ENCODE measurements around the gene BOK.
"Not testable (repeated sequence)": the region's sequence is repeated elsewhere in the genome, so short reads cannot be mapped to it uniquely, and the experiment has no call there.

The BOK gene

GRCh38 chr2:241560162-241560882 lies 1.8 kb downstream of the BOK start:
- no peak overlapping the region for H3K27ac Mint-ChIP-seq
- H3K27me3 Mint-ChIP-seq: peaks cover 62% of the 10 kb centered on the region
- no peak for DNase-seq
- CTCF ChIA-PET: no interaction called here
- peak overlapping the region; percentile 61 for H3K4me3 Mint-ChIP-seq
- peaks cover 3% of the 10 kb centered on the region for H3K36me3 Mint-ChIP-seq
- H3K9me3 Mint-ChIP-seq: no peaks in the 10 kb centered on the region
- peaks cover 21% of the 10 kb centered on the region for H3K4me1 Mint-ChIP-seq

- CTCF ChIA-PET: no interaction called here
- peaks cover 14% of the 10 kb centered on the region for H3K4me1 Mint-ChIP-seq
Measured at GRCh38 chr2:241560883-241561474, 2.4 kb downstream of the BOK start.

GRCh38 chr2:241561832-241562231 lies 3.3 kb downstream of the BOK start:
- no peak overlapping the region for H3K4me3 Mint-ChIP-seq
- DNase-seq: no peak
- peaks cover 3% of the 10 kb centered on the region for H3K36me3 Mint-ChIP-seq
- peaks cover 47% of the 10 kb centered on the region for H3K27me3 Mint-ChIP-seq
- H3K4me1 Mint-ChIP-seq: peaks cover 13% of the 10 kb centered on the region
- H3K9me3 Mint-ChIP-seq: no peaks in the 10 kb centered on the region
- no peak overlapping the region for H3K27ac Mint-ChIP-seq
- CTCF ChIA-PET: no interaction called here

More at GRCh38 chr2:241560883-241561474, 2.4 kb downstream of the BOK start:
- DNase-seq: no peak
- Mint-ChIP-seq H3K36me3 (peaks cover 3% of the 10 kb centered on the region), H3K27me3 (peaks cover 56% of the 10 kb centered on the region), H3K9me3 (no peaks in the 10 kb centered on the region), H3K27ac (no peak overlapping the region), H3K4me3 (no peak overlapping the region)

DNA sequence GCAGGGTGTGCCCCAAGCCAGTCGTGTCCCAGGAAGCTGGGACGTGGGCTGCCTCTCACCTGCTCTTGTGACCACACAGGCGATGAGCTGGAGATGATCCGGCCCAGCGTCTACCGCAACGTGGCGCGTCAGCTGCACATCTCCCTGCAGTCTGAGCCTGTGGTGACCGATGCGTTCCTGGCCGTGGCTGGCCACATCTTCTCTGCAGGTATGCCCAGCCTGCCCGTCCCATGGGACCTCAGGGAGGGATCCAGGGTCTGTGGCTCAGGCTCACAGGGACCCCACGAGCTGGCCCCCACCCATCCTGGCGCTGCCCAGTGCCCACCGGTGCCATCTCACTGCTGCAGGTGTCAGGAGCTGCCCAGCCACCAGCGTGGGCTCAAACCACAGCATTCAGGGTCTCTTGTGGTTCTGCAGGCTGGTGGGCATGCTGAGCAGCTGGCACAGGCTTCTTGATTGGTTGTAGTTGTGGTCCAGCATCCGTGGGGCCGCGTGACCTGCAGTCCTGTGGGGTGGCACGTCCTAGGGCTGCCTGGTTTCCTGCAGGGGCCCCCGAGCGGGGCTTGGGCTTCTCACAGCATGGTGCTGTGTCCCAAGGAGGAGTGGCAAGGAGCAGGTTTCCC lies 3.8 kb downstream of the BOK start:
- DNase-seq: no peak
- Mint-ChIP-seq H3K9me3 (no peaks in the 10 kb centered on the region), H3K27ac (no peak overlapping the region), H3K27me3 (peaks cover 42% of the 10 kb centered on the region), H3K4me1 (peaks cover 13% of the 10 kb centered on the region), H3K36me3 (peaks cover 3% of the 10 kb centered on the region), H3K4me3 (no peak overlapping the region)
- CTCF ChIA-PET: no interaction called here

DNA sequence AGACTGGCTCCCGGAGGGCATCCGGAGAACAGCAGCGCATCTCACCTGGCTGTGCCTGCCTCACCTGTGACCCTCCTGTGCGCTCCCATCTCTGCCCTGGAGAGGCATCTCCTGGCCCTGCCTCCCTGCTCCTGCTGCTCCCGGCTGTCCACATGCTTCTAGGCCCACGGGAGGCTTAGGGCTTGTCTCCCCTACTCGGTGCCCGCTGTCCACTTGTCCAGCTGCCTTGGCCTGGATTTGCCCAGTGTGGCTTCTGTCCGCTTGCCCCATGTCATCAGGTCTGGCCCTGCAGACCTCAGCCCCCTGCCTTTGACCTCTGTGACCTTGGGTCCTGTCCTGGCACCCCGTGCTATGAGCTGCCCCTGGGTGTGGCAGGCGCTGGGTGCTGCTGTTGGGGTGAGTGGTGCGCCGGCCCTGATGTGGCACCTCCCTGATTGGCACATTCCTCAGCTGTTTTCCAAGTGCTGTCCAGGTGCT lies 4.5 kb downstream of the BOK start:
- H3K9me3 Mint-ChIP-seq: no peaks in the 10 kb centered on the region
- peaks cover 7% of the 10 kb centered on the region for H3K4me1 Mint-ChIP-seq
- no peak overlapping the region for H3K4me3 Mint-ChIP-seq
- H3K27me3 Mint-ChIP-seq: peaks cover 35% of the 10 kb centered on the region
- DNase-seq: no peak
- H3K27ac Mint-ChIP-seq: no peak overlapping the region
- CTCF ChIA-PET: no interaction called here
- peaks cover 2% of the 10 kb centered on the region for H3K36me3 Mint-ChIP-seq

DNA sequence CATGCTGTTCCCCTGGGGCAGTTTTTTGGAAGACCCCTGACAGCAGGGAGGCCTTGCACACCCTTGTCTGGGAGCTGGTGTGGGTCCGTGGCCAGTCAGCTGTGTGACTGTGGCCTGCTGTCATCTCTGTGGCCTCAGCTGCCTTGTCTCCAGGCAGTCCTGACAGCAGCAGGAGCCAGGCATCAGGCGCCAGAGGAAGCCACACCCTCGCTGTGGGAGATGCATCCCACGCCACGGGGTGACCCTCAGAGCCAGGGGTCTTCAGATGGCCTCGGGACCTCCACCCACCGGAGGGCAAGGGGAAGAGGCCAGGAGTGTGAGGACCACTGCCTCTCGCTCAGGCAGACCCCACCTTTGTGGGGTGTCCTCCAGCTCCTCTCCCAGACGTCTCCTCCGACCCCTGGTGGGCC lies 5.0 kb downstream of the BOK start:
- Mint-ChIP-seq H3K9me3 (no peaks in the 10 kb centered on the region), H3K27me3 (peaks cover 30% of the 10 kb centered on the region), H3K4me1 (peaks cover 3% of the 10 kb centered on the region), H3K36me3 (no peaks in the 10 kb centered on the region), H3K27ac (no peak overlapping the region), H3K4me3 (no peak overlapping the region)
- no peak for DNase-seq
- CTCF ChIA-PET: no interaction called here

GRCh38 chr2:241563981-241564595 lies 5.5 kb downstream of the BOK start:
- peaks cover 26% of the 10 kb centered on the region for H3K27me3 Mint-ChIP-seq
- peaks cover 3% of the 10 kb centered on the region for H3K4me1 Mint-ChIP-seq
- H3K4me3 Mint-ChIP-seq: no peak overlapping the region
- H3K36me3 Mint-ChIP-seq: no peaks in the 10 kb centered on the region
- CTCF ChIA-PET: no interaction called here
- no peak for DNase-seq
- H3K27ac Mint-ChIP-seq: no peak overlapping the region
- H3K9me3 Mint-ChIP-seq: no peaks in the 10 kb centered on the region

DNA sequence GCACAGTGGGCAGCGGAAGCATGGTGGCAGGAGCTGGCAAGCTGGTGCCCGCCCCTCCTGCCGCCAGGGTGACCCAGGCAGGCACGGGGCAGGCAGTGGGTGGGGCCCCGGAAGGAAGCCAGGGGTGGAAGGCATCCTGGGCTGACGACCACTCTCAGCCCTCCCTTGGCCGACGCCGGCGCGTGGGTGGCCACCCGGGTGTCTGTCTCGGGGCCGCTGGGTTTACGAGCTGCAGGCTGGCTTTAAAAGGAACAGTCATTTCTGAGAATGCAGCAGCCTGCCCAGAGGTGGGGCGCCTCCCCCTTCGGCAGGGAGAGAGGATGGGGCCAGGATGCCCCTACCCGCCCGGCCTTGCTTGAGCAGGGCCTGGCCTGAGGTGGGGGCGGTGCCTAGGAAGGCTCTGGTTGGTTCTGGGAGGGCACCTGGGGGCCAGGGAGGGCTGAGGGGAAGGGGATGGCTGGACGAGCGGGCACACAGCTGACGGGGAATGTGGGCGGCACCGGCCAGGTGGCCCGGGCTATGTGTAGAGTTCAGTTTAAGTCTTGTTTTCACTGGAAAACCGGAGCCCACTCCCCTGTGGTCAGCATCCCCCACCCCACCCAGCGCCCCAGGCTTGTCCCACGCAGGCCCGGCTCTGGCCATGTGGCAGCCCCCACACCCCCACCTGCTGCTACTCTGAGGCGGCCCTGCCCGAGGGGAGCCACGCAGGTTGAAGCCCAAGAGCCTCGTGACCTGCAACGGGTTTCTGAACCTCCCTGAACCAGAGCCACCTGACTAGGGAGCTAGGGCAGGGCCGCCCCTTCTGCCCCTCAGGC lies 6.3 kb downstream of the BOK start:
- Mint-ChIP-seq H3K4me1 (peaks cover 1% of the 10 kb centered on the region), H3K27ac (no peak overlapping the region), H3K9me3 (no peaks in the 10 kb centered on the region), H3K27me3 (peaks cover 19% of the 10 kb centered on the region), H3K4me3 (no peak overlapping the region), H3K36me3 (no peaks in the 10 kb centered on the region)
- DNase-seq: no peak
- CTCF ChIA-PET: no interaction called here

GRCh38 chr2:241565411-241565810 lies 6.9 kb downstream of the BOK start:
- peaks cover 13% of the 10 kb centered on the region for H3K27me3 Mint-ChIP-seq
- no peaks in the 10 kb centered on the region for H3K36me3 Mint-ChIP-seq
- no peaks in the 10 kb centered on the region for H3K9me3 Mint-ChIP-seq
- H3K27ac Mint-ChIP-seq: no peak overlapping the region
- H3K4me1 Mint-ChIP-seq: no peaks in the 10 kb centered on the region
- CTCF ChIA-PET: no interaction called here
- H3K4me3 Mint-ChIP-seq: no peak overlapping the region
- DNase-seq: no peak

GRCh38 chr2:241566021-241566420 lies 7.5 kb downstream of the BOK start:
- H3K4me1 Mint-ChIP-seq, H3K27ac Mint-ChIP-seq, H3K27me3 Mint-ChIP-seq, CTCF ChIA-PET, DNase-seq, H3K36me3 Mint-ChIP-seq, H3K4me3 Mint-ChIP-seq, H3K9me3 Mint-ChIP-seq: not testable (repeated sequence)

DNA sequence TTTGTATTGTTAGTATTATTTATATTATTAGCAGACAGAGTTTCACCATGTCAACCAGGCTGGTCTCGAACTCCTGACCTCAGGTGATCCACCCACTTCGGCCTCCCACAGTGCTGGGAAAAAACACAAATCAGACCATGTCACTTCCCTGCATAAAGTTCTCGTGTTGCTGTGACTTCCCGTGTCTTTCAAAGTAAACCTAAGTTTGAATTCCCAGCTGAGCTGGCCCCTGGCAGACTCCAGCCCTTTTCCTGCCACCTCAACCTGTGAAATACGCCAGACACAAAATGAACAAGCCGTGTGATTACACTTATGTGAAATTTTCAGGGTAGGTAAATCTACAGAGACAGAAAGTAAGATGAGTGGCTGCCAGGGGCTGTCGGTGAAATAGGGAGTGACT lies 7.9 kb downstream of the BOK start:
- CTCF ChIA-PET: interaction anchor here (1.3 kb wide), 1 partner anchor 19 kb away, joined by 3 read pairs; no protein-coding TSS in a partner anchor
- no peaks in the 10 kb centered on the region for H3K9me3 Mint-ChIP-seq
- H3K4me3 Mint-ChIP-seq: no peak overlapping the region
- no peaks in the 10 kb centered on the region for H3K36me3 Mint-ChIP-seq
- peaks cover 5% of the 10 kb centered on the region for H3K27me3 Mint-ChIP-seq
- no peaks in the 10 kb centered on the region for H3K4me1 Mint-ChIP-seq
- DNase-seq: no peak
- no peak overlapping the region for H3K27ac Mint-ChIP-seq

DNA sequence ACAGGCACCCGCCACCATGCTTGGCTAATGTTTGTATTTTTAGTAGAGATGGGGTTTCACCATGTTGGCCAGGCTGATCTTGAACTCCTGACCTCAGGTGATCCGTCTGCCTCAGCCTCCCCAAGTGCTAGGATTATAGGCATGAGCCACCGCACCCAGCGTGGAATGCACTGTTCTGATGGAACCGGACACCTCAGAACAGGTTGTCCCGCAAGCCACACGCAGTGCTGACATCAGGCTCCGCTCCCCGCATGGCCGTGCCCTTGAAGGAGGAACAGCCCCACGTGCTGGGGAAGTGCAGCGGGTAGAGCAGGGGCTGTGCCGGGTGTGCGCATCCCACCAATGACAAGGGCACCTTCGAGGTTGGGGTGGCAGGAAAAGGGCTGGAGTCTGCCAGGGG lies 8.7 kb downstream of the BOK start:
- not testable (repeated sequence) for H3K4me1 Mint-ChIP-seq, H3K27ac Mint-ChIP-seq, H3K36me3 Mint-ChIP-seq, H3K4me3 Mint-ChIP-seq, H3K27me3 Mint-ChIP-seq, DNase-seq, H3K9me3 Mint-ChIP-seq
- CTCF ChIA-PET: interaction anchor here (1.3 kb wide), 1 partner anchor 20 kb away, joined by 3 read pairs; no protein-coding TSS in a partner anchor

- Mint-ChIP-seq H3K27ac (no peak overlapping the region), H3K4me3 (no peak overlapping the region), H3K9me3 (no peaks in the 10 kb centered on the region), H3K27me3 (no peaks in the 10 kb centered on the region), H3K4me1 (no peaks in the 10 kb centered on the region), H3K36me3 (no peaks in the 10 kb centered on the region)
- CTCF ChIA-PET: interaction anchor here (1.3 kb wide), 1 partner anchor 21 kb away, joined by 3 read pairs; no protein-coding TSS in a partner anchor
- DNase-seq: no peak
Measured at GRCh38 chr2:241567776-241568175, 9.2 kb downstream of the BOK start.

DNA sequence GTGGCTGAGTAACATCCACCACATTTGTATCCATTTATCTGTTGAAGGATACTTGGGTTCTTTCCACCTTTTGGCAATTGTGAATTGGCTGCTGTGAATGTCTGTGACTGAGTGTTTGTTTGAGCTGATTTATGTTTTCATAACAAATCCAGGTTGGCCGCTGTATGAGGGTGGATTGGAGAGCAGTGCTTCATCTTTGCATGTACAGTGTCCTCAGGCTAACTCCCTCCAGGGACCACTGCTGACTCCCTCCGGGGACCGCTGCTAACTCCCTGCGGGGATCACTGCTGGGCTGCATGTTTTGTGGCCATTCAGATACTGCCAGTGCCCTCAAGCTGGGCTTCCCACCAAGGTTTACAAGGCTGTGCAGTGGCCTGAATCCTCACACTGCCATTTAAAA lies 10.2 kb downstream of the BOK start:
- no peaks in the 10 kb centered on the region for H3K36me3 Mint-ChIP-seq
- H3K9me3 Mint-ChIP-seq: no peaks in the 10 kb centered on the region
- no peak overlapping the region for H3K4me3 Mint-ChIP-seq
- H3K27ac Mint-ChIP-seq: no peak overlapping the region
- CTCF ChIA-PET: no interaction called here
- H3K27me3 Mint-ChIP-seq: no peaks in the 10 kb centered on the region
- no peaks in the 10 kb centered on the region for H3K4me1 Mint-ChIP-seq
- DNase-seq: no peak

All from activated naive CD4-positive, alpha-beta T cell treated with anti-CD3 and anti-CD28 coated beads, Interleukin-2, amount 10 ng/mL, durations not matched to agents 7 days and 5 days (primary cell).